GM19452 (cell line): ENCODE results near the gene ABCC1.

Source experiments
- ATAC-seq: cut with Tn5 transposase; IDR thresholded peaks from one replicate; pipeline ENCODE4 v1.9.1; 2021; ENCODE audit not compliant: unreplicated experiment

The ABCC1 gene

GRCh38 chr16:15990902-15991301, 41.5 kb downstream of the ABCC1 start:
- ATAC-seq: no peak

- ATAC-seq: no peak
Observed at GRCh38 chr16:15993128-15993527, 43.7 kb downstream of the ABCC1 start.

- no peak for ATAC-seq
Observed at GRCh38 chr16:15993541-15993940, 44.1 kb downstream of the ABCC1 start.

GRCh38 chr16:15993946-15994665, 44.7 kb downstream of the ABCC1 start:
- no peak for ATAC-seq

GRCh38 chr16:15996432-15997109, 47.2 kb downstream of the ABCC1 start:
- no peak for ATAC-seq

GRCh38 chr16:16000685-16001084, 51.3 kb downstream of the ABCC1 start:
- ATAC-seq: no peak

GRCh38 chr16:16001596-16002255, 52.3 kb downstream of the ABCC1 start:
- no peak for ATAC-seq

GRCh38 chr16:16003719-16004313, 54.4 kb downstream of the ABCC1 start:
- ATAC-seq: no peak

- no peak for ATAC-seq
Observed at GRCh38 chr16:16004314-16004749, 54.9 kb downstream of the ABCC1 start.

- no peak for ATAC-seq
Observed at GRCh38 chr16:16005721-16006120, 56.3 kb downstream of the ABCC1 start.

GRCh38 chr16:16006650-16007049, 57.2 kb downstream of the ABCC1 start:
- ATAC-seq: no peak

GRCh38 chr16:16007743-16008111, 58.3 kb downstream of the ABCC1 start:
- ATAC-seq: peak; percentile 59

- no peak for ATAC-seq
Observed at GRCh38 chr16:16008666-16009065, 59.2 kb downstream of the ABCC1 start.

GRCh38 chr16:16009401-16009800, 60.0 kb downstream of the ABCC1 start:
- no peak for ATAC-seq

- ATAC-seq: no peak
Observed at GRCh38 chr16:16010194-16010593, 60.8 kb downstream of the ABCC1 start.

GRCh38 chr16:16012144-16012543, 62.7 kb downstream of the ABCC1 start:
- ATAC-seq: no peak

GRCh38 chr16:16013812-16014211, 64.4 kb downstream of the ABCC1 start:
- ATAC-seq: no peak

GRCh38 chr16:16014329-16015224, 65.2 kb downstream of the ABCC1 start:
- no peak for ATAC-seq

- no peak for ATAC-seq
Observed at GRCh38 chr16:16015849-16016248, 66.4 kb downstream of the ABCC1 start.

- ATAC-seq: no peak
Observed at GRCh38 chr16:16016388-16016964, 67.1 kb downstream of the ABCC1 start.
